DND-41 (cell line): ENCODE results near the gene NPY4R2.
"Not testable (repeated sequence)": the region's sequence is repeated elsewhere in the genome, so short reads cannot be mapped to it uniquely, and the experiment has no call there.

Source experiments
- ATAC-seq: fragments of 200-7000 bp; cut with Tn5 transposase; 3 replicates; pipeline ENCODE4 v1.9.1; 2021; ENCODE audit warnings: low read depth; ENCODE audit not compliant: insufficient read depth
- DNase-seq: peaks from one replicate; pipeline ENCODE4 v3.0.0-alpha.2; 2020
- H2AFZ ChIP-seq: 2 replicates; pipeline ENCODE4 v1.6.0; 2012; ENCODE audit warnings: low read depth, low read length
- H3K27ac ChIP-seq: 2 replicates; pipeline ENCODE4 v1.5.1; 2012; ENCODE audit warnings: low read length, inconsistent platforms
- H3K27me3 ChIP-seq: fragments of 200-600 bp; sonication (generic); 2 replicates; pipeline ENCODE4 v1.6.0; 2012; ENCODE audit warnings: low read length, mild to moderate bottlenecking, inconsistent platforms; ENCODE audit not compliant: insufficient read depth, poor library complexity
- H3K36me3 ChIP-seq: 2 replicates; pipeline ENCODE4 v1.5.1; 2012; ENCODE audit warnings: low read length, inconsistent platforms; ENCODE audit not compliant: insufficient read depth
- H3K4me1 ChIP-seq: 2 replicates; pipeline ENCODE4 v1.5.1; 2012; ENCODE audit warnings: mild to moderate bottlenecking, low read length; ENCODE audit not compliant: insufficient read depth
- H3K4me2 ChIP-seq: 2 replicates; pipeline ENCODE4 v1.6.0; 2012; ENCODE audit warnings: mild to moderate bottlenecking, moderate library complexity, low read length, inconsistent platforms; ENCODE audit not compliant: insufficient read depth
- H3K4me3 ChIP-seq, 2 experiments: fragments of 200-600 bp in 1 of 2; shearing (Covaris generic) in 1 of 2; 2 replicates each; pipeline ENCODE4 v1.5.1; 2012 to 2016; ENCODE audit warnings: inconsistent platforms in 2 of 2, low read length in 2 of 2, mild to moderate bottlenecking in 2 of 2, low read depth in 1 of 2, moderate library complexity in 1 of 2
- H3K79me2 ChIP-seq: 2 replicates; pipeline ENCODE4 v1.6.0; 2012; ENCODE audit warnings: low read length, inconsistent platforms; ENCODE audit not compliant: insufficient read depth
- H3K9ac ChIP-seq: 2 replicates; pipeline ENCODE4 v1.6.0; 2012; ENCODE audit warnings: low read depth, mild to moderate bottlenecking, inconsistent platforms, low read length, moderate library complexity
- H3K9me3 ChIP-seq: 2 replicates; pipeline ENCODE4 v1.5.1; 2012; ENCODE audit warnings: low read length, moderate library complexity, mild to moderate bottlenecking, inconsistent platforms; ENCODE audit not compliant: insufficient read depth, severe bottlenecking
- H4K20me1 ChIP-seq: 2 replicates; pipeline ENCODE4 v1.6.0; 2012; ENCODE audit warnings: low read length; ENCODE audit not compliant: insufficient read depth

The NPY4R2 gene

GRCh38 chr10:47937634-47938033 lies 19.2 kb downstream of the NPY4R2 start:
- H3K9ac ChIP-seq, H3K27ac ChIP-seq, H3K9me3 ChIP-seq, H3K4me3 ChIP-seq, H2AFZ ChIP-seq, H3K36me3 ChIP-seq, ATAC-seq, H3K4me1 ChIP-seq, H3K79me2 ChIP-seq, H3K4me2 ChIP-seq, DNase-seq, H3K27me3 ChIP-seq, H4K20me1 ChIP-seq: not testable (repeated sequence)

GRCh38 chr10:47940821-47941220 lies 22.4 kb downstream of the NPY4R2 start:
- H3K9ac ChIP-seq, H3K4me1 ChIP-seq, H3K27ac ChIP-seq, H3K9me3 ChIP-seq, H3K36me3 ChIP-seq, H3K4me2 ChIP-seq, H4K20me1 ChIP-seq, H3K79me2 ChIP-seq, H3K4me3 ChIP-seq, H2AFZ ChIP-seq, H3K27me3 ChIP-seq, DNase-seq, ATAC-seq: not testable (repeated sequence)

GRCh38 chr10:47941379-47941778 lies 22.9 kb downstream of the NPY4R2 start:
- H4K20me1 ChIP-seq, H3K79me2 ChIP-seq, H3K36me3 ChIP-seq, H3K4me3 ChIP-seq, H3K9me3 ChIP-seq, H3K27ac ChIP-seq, H3K9ac ChIP-seq, H3K4me2 ChIP-seq, DNase-seq, ATAC-seq, H3K27me3 ChIP-seq, H3K4me1 ChIP-seq, H2AFZ ChIP-seq: not testable (repeated sequence)

GRCh38 chr10:47942351-47943019 lies 24.0 kb downstream of the NPY4R2 start:
- H3K79me2 ChIP-seq, H3K27ac ChIP-seq, H4K20me1 ChIP-seq, H3K9me3 ChIP-seq, H3K9ac ChIP-seq, ATAC-seq, H3K27me3 ChIP-seq, H2AFZ ChIP-seq, H3K4me3 ChIP-seq, H3K4me1 ChIP-seq, H3K4me2 ChIP-seq, H3K36me3 ChIP-seq, DNase-seq: not testable (repeated sequence)

GRCh38 chr10:47943328-47943727 lies 24.9 kb downstream of the NPY4R2 start:
- not testable (repeated sequence) for DNase-seq, H3K9ac ChIP-seq, H3K79me2 ChIP-seq, H2AFZ ChIP-seq, H3K27me3 ChIP-seq, H3K4me2 ChIP-seq, ATAC-seq, H3K4me3 ChIP-seq, H3K4me1 ChIP-seq, H3K27ac ChIP-seq, H3K36me3 ChIP-seq, H4K20me1 ChIP-seq, H3K9me3 ChIP-seq

- not testable (repeated sequence) for H3K79me2 ChIP-seq, H4K20me1 ChIP-seq, H3K27me3 ChIP-seq, H3K4me3 ChIP-seq, H2AFZ ChIP-seq, H3K9me3 ChIP-seq, ATAC-seq, DNase-seq, H3K4me1 ChIP-seq, H3K4me2 ChIP-seq, H3K36me3 ChIP-seq, H3K9ac ChIP-seq, H3K27ac ChIP-seq
Observed at GRCh38 chr10:47947424-47947823, 29.0 kb downstream of the NPY4R2 start.

GRCh38 chr10:47957158-47957557 lies 38.7 kb downstream of the NPY4R2 start:
- H3K9ac ChIP-seq, ATAC-seq, H3K9me3 ChIP-seq, H4K20me1 ChIP-seq, DNase-seq, H3K4me3 ChIP-seq, H3K4me2 ChIP-seq, H3K4me1 ChIP-seq, H3K79me2 ChIP-seq, H3K27me3 ChIP-seq, H3K27ac ChIP-seq, H3K36me3 ChIP-seq, H2AFZ ChIP-seq: not testable (repeated sequence)

GRCh38 chr10:47959677-47960076 lies 41.2 kb downstream of the NPY4R2 start:
- H2AFZ ChIP-seq, H3K9ac ChIP-seq, H3K27ac ChIP-seq, H3K27me3 ChIP-seq, H3K4me2 ChIP-seq, H3K9me3 ChIP-seq, DNase-seq, H4K20me1 ChIP-seq, H3K36me3 ChIP-seq, H3K4me3 ChIP-seq, H3K4me1 ChIP-seq, H3K79me2 ChIP-seq: not testable (repeated sequence)
- peak; percentile 50 for ATAC-seq
